ENCODE data around the gene ITGB7.
"Not testable (repeated sequence)": the region's sequence is repeated elsewhere in the genome, so short reads cannot be mapped to it uniquely, and the experiment has no call there.

The ITGB7 gene

GRCh38 chr12:53180220-53180930 is 26.7 kb downstream of the ITGB7 start, which contains the start of the genes CSAD and ZNF740:
CSAD (minus strand) TSS chr12:53180925; CDS start chr12:53173470, 7,455 bp downstream.
ZNF740 (plus strand) TSS chr12:53180722; CDS start chr12:53181984, 1,262 bp downstream.
- peak; percentile 97 for DNase-seq (ENCODE audit: low read depth, low spot score)

- no peak for DNase-seq (ENCODE audit: low read depth, low spot score)
These were observed 27.3 kb downstream of the ITGB7 start for GRCh38 chr12:53179687-53180219.

- not testable (repeated sequence) for DNase-seq (ENCODE audit: low read depth, low spot score)
These were observed 28.2 kb downstream of the ITGB7 start for GRCh38 chr12:53178803-53179202.

GRCh38 chr12:53177447-53177846 is 29.6 kb downstream of the ITGB7 start:
- not testable (repeated sequence) for DNase-seq (ENCODE audit: low read depth, low spot score)

- DNase-seq (ENCODE audit: low read depth, low spot score), result no peak
These were observed 30.3 kb downstream of the ITGB7 start for GRCh38 chr12:53176750-53177149.

- no peak for DNase-seq (ENCODE audit: low read depth, low spot score)
These were observed 32.1 kb downstream of the ITGB7 start for GRCh38 chr12:53174881-53175491.

- no peak for DNase-seq (ENCODE audit: low read depth, low spot score)
These were observed 33.9 kb downstream of the ITGB7 start for GRCh38 chr12:53173085-53173715.

- DNase-seq (ENCODE audit: low read depth, low spot score), result no peak
These were observed 34.7 kb downstream of the ITGB7 start for GRCh38 chr12:53172352-53172751.

GRCh38 chr12:53171725-53172329 is 35.2 kb downstream of the ITGB7 start:
- no peak for DNase-seq (ENCODE audit: low read depth, low spot score)

- DNase-seq (ENCODE audit: low read depth, low spot score), result no peak
These were observed 36.0 kb downstream of the ITGB7 start for GRCh38 chr12:53170876-53171724.

GRCh38 chr12:53170215-53170614 is 36.8 kb downstream of the ITGB7 start:
- no peak for DNase-seq (ENCODE audit: low read depth, low spot score)

GRCh38 chr12:53169644-53170043 is 37.4 kb downstream of the ITGB7 start:
- DNase-seq (ENCODE audit: low read depth, low spot score), result no peak

- DNase-seq (ENCODE audit: low read depth, low spot score), result no peak
These were observed 40.2 kb downstream of the ITGB7 start for GRCh38 chr12:53166837-53167236.

GRCh38 chr12:53163008-53163407 is 44.0 kb downstream of the ITGB7 start:
- not testable (repeated sequence) for DNase-seq (ENCODE audit: low read depth, low spot score)

- no peak for DNase-seq (ENCODE audit: low read depth, low spot score)
These were observed 45.7 kb downstream of the ITGB7 start for GRCh38 chr12:53161119-53161911.

GRCh38 chr12:53160673-53161072 is 46.4 kb downstream of the ITGB7 start:
- no peak for DNase-seq (ENCODE audit: low read depth, low spot score)

GRCh38 chr12:53160000-53160399 is 47.1 kb downstream of the ITGB7 start:
- no peak for DNase-seq (ENCODE audit: low read depth, low spot score)

- peak; percentile 85 for DNase-seq (ENCODE audit: low read depth, low spot score)
These were observed 47.7 kb downstream of the ITGB7 start for GRCh38 chr12:53159195-53159839.

- no peak for DNase-seq (ENCODE audit: low read depth, low spot score)
These were observed 54.7 kb downstream of the ITGB7 start for GRCh38 chr12:53152390-53152789.

GRCh38 chr12:53151039-53151438 is 56.0 kb downstream of the ITGB7 start:
- DNase-seq (ENCODE audit: low read depth, low spot score), result no peak
